ENCODE data around the gene TUBB6.

DNA sequence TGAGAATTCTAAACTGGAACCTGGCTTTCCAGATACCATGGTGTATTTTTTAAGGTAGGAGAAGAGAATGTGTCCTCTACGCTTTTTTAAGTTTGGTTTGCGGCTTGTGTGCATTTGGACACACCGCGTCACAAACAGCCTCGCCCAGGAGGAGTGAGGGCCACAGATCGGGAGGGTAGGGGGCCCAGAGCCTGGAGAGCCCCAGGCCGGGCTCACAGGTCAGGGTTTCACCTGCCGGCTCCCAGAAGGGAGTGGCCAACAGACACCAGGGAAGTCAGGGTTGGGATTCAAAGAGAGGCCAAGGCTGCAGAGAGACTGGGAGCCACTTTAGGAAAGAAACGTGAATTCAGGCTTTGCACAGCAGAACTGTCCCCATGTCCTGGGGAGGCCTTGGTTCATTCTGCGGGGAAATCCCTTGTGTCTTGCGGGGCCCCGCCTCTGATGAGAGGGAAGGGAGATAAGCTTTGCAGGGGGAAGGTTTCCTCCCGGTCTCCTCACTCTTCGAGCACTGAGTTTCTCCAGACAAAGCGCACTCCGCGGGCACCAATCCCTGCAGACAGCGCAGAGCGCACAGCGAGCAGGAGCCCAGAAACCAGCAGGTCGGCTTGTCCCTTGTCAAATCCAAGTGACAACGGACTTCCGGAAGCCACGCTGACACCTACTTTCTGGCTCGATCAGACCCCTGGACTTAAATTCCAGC, 2.0 kb upstream of the TUBB6 start:
- TF ChIP-seq, protein P1, sequence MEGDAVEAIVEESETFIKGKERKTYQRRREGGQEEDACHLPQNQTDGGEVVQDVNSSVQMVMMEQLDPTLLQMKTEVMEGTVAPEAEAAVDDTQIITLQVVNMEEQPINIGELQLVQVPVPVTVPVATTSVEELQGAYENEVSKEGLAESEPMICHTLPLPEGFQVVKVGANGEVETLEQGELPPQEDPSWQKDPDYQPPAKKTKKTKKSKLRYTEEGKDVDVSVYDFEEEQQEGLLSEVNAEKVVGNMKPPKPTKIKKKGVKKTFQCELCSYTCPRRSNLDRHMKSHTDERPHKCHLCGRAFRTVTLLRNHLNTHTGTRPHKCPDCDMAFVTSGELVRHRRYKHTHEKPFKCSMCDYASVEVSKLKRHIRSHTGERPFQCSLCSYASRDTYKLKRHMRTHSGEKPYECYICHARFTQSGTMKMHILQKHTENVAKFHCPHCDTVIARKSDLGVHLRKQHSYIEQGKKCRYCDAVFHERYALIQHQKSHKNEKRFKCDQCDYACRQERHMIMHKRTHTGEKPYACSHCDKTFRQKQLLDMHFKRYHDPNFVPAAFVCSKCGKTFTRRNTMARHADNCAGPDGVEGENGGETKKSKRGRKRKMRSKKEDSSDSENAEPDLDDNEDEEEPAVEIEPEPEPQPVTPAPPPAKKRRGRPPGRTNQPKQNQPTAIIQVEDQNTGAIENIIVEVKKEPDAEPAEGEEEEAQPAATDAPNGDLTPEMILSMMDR (IDR thresholded peaks at IDR 0.05), result no peak
- TF ChIP-seq POLR2A (IDR thresholded peaks at IDR 0.05), result no peak
